PC-9 (cell line): ENCODE measurements around the gene FKBP7. TPM values are rescaled to one million over a fixed set of nuclear protein-coding genes. Genes with fewer than 3 reads are reported as not detected.

Experiments
- BruUV-seq: library from RNA; stranded (reverse); fragments of 400-500 nt; replicated peaks from 2 replicates; lab custom pipeline; 2021; lab: Mats Ljungman, UMichigan
- CTCF ChIA-PET: fragments of 300-600 bp; sonication (Branson Sonifier 250); formaldehyde crosslinking; loops from one replicate; lab custom pipeline; 2022; ENCODE audit warnings: antibody characterized with exemption; lab: Charles Lee
- POLR2A ChIA-PET: fragments of 300-600 bp; sonication (Branson Sonifier 250); formaldehyde crosslinking; loops from one replicate; lab custom pipeline; 2022; ENCODE audit warnings: antibody characterized with exemption; ENCODE audit not compliant: unreplicated experiment; lab: Charles Lee
- DNase-seq, 2 experiments: peaks; one replicate each; pipeline versions ENCODE4 v3.0.0 to v3.0.0-alpha.2; 2015 to 2022; ENCODE audit warnings: mixed read lengths in 1 of 2
- H2AFZ ChIP-seq: fragments of 200-600 bp; sonication (generic); 2 replicates; pipeline ENCODE4 v1.8.1; 2017; ENCODE audit warnings: antibody characterized with exemption
- H3F3A ChIP-seq: fragments of 200-600 bp; sonication (generic); 2 replicates; pipeline ENCODE4 v1.8.1; 2017; ENCODE audit warnings: antibody characterized with exemption, mild to moderate bottlenecking, low read depth; ENCODE audit not compliant: insufficient read depth
- H3K27ac ChIP-seq: fragments of 200-600 bp; sonication (generic); 2 replicates; pipeline ENCODE4 v1.6.1; 2016; ENCODE audit warnings: mixed run types
- H3K27me3 ChIP-seq: fragments of 200-600 bp; sonication (generic); 2 replicates; pipeline ENCODE4 v1.6.1; 2016; ENCODE audit warnings: low read depth, mixed run types; ENCODE audit not compliant: insufficient read depth
- H3K36me3 ChIP-seq: fragments of 200-600 bp; sonication (generic); 2 replicates; pipeline ENCODE4 v1.6.1; 2016; ENCODE audit warnings: low read depth, mixed run types
- H3K4me1 ChIP-seq: fragments of 200-600 bp; sonication (generic); replicated peaks from 2 replicates; pipeline ENCODE4 v1.6.1; 2016; ENCODE audit warnings: mixed run types; ENCODE audit not compliant: insufficient read depth
- H3K4me2 ChIP-seq: fragments of 200-600 bp; sonication (generic); 2 replicates; pipeline ENCODE4 v1.6.1; 2017; ENCODE audit warnings: mixed run types
- H3K4me3 ChIP-seq: fragments of 200-600 bp; sonication (generic); 2 replicates; pipeline ENCODE4 v1.6.1; 2016; ENCODE audit warnings: mixed run types
- H3K79me2 ChIP-seq: fragments of 200-600 bp; sonication (generic); 2 replicates; pipeline ENCODE4 v1.6.1; 2017; ENCODE audit warnings: low read depth, mixed run types
- H3K9me2 ChIP-seq: fragments of 200-600 bp; sonication (generic); 2 replicates; pipeline ENCODE4 v1.8.1; 2017; ENCODE audit warnings: mild to moderate bottlenecking; ENCODE audit not compliant: insufficient read depth
- H3K9me3 ChIP-seq: fragments of 200-600 bp; sonication (generic); 2 replicates; pipeline ENCODE4 v1.8.1; 2016; ENCODE audit warnings: low read depth; ENCODE audit not compliant: insufficient read depth
- H4K20me1 ChIP-seq: fragments of 200-600 bp; sonication (generic); 2 replicates; pipeline ENCODE4 v1.8.1; 2017; ENCODE audit not compliant: insufficient read depth
- CTCF ChIP-seq: fragments of 200-600 bp; sonication (generic); conservative IDR thresholded peaks from 2 replicates; pipeline ENCODE4 v1.6.1; 2017; ENCODE audit warnings: mixed run types, antibody characterized with exemption, mild to moderate bottlenecking, moderate library complexity
- EZH2 ChIP-seq: fragments of 200-600 bp; sonication (generic); IDR thresholded peaks from 2 replicates; pipeline ENCODE4 v1.8.0; 2017; ENCODE audit warnings: antibody characterized with exemption, low read depth
- intact Hi-C: fragments of 100-400 bp; cut with micrococcal nuclease; formaldehyde crosslinking; loops from one replicate; pipeline ENCODE4 v1.10.0; 2022; ENCODE audit not compliant: unreplicated experiment
- total RNA-seq: library from RNA; stranded (reverse); gene quantifications from 2 replicates; pipeline ENCODE4 v1.2.3, GENCODE V29; 2021

The FKBP7 gene
- total RNA-seq, 1 experiment from 2014 or later, result 6.1 TPM

- Histone ChIP-seq H3K9me3 (no peaks in the 10 kb centered on the region), H3K4me3 (peak within 1 kb of the TSS; percentile 78), H3K27ac (peak within 1 kb of the TSS; percentile 93), H3K79me2 (peaks cover 37% of the 10 kb centered on the region), H4K20me1 (peaks cover 19% of the 10 kb centered on the region), H3F3A (peaks cover 27% of the 10 kb centered on the region), H3K4me2 (peak within 1 kb of the TSS; percentile 91), H3K9me2 (no peaks in the 10 kb centered on the region), H3K27me3 (no peaks in the 10 kb centered on the region), H3K4me1 (peaks cover 22% of the 10 kb centered on the region), H3K36me3 (peaks cover 30% of the 10 kb centered on the region), H2AFZ (peak within 1 kb of the TSS; percentile 88)
- TF ChIP-seq CTCF (no peak), EZH2 (no peak)
- DNase-seq, result peak; percentile 96 to 100
- POLR2A ChIA-PET, result interaction anchor here (0.6 to 1.5 kb wide), 15 partner anchors 21 to 1186 kb away, joined by 3 to 16 read pairs (median 4); partner anchors contain the start of gene PLEKHA3
- BruUV-seq, result no TSS peak
- intact Hi-C loops, result loop anchor here (1.0 kb wide), 2 partner anchors 27 to 72 kb away; partner anchors contain the start of gene FKBP7
- CTCF ChIA-PET, result interaction anchor here (0.5 to 0.6 kb wide), 4 partner anchors 35 to 1474 kb away, joined by 3 to 6 read pairs (median 4); no protein-coding TSS in a partner anchor
These were observed 27.4 kb downstream of the FKBP7 start, which contains the start of the genes PJVK and PRKRA for GRCh38 chr2:178450774-178451525. Gene PJVK (plus strand): TSS chr2:178451378. CDS start chr2:178453410, 2,032 bp downstream. Gene PRKRA (minus strand): TSS chr2:178451175. CDS start chr2:178451030, 145 bp downstream.

- intact Hi-C loops, result loop anchor here (1.0 kb wide), 1 partner anchor 73 kb away; no protein-coding TSS in a partner anchor
- Histone ChIP-seq H2AFZ (peak overlapping the region; percentile 83), H3K9me2 (no peaks in the 10 kb centered on the region), H3K27me3 (no peaks in the 10 kb centered on the region), H3F3A (peaks cover 27% of the 10 kb centered on the region), H4K20me1 (peaks cover 19% of the 10 kb centered on the region), H3K9me3 (no peaks in the 10 kb centered on the region), H3K4me1 (peaks cover 22% of the 10 kb centered on the region), H3K36me3 (peaks cover 35% of the 10 kb centered on the region), H3K4me3 (peak overlapping the region; percentile 78), H3K4me2 (peak overlapping the region; percentile 91), H3K79me2 (peaks cover 37% of the 10 kb centered on the region), H3K27ac (peak overlapping the region; percentile 93)
- CTCF ChIA-PET, result no interaction called here
- no TSS peak for BruUV-seq
- peak in 1 of 2 experiments; percentile 79 for DNase-seq
- TF ChIP-seq EZH2 (no peak), CTCF (no peak)
- POLR2A ChIA-PET, result interaction anchor here (0.6 to 1.5 kb wide), 10 partner anchors 21 to 573 kb away, joined by 3 to 10 read pairs (median 4); partner anchors contain the start of gene PLEKHA3
These were observed 28.0 kb downstream of the FKBP7 start for GRCh38 chr2:178450524-178450773.

- BruUV-seq, result TSS peak; percentile 56
- peaks cover 27% of the 10 kb centered on the region for H3F3A ChIP-seq
- H3K4me1 ChIP-seq, result peaks cover 22% of the 10 kb centered on the region
- ChIA-PET CTCF (interaction anchor here (0.6 kb wide), 2 partner anchors 25 to 154 kb away, joined by 3 to 5 read pairs; no protein-coding TSS in a partner anchor), POLR2A (interaction anchor here (0.6 kb wide), 2 partner anchors 36 to 667 kb away, joined by 3 to 5 read pairs; no protein-coding TSS in a partner anchor)
- H3K79me2 ChIP-seq, result peaks cover 37% of the 10 kb centered on the region
- no peaks in the 10 kb centered on the region for H3K27me3 ChIP-seq
- peak overlapping the region; percentile 83 for H2AFZ ChIP-seq
- H3K9me3 ChIP-seq, result no peaks in the 10 kb centered on the region
- peaks cover 19% of the 10 kb centered on the region for H4K20me1 ChIP-seq
- peak in 1 of 2 experiments; percentile 54 for DNase-seq
- no peaks in the 10 kb centered on the region for H3K9me2 ChIP-seq
- peak overlapping the region; percentile 91 for H3K4me2 ChIP-seq
- H3K4me3 ChIP-seq, result peak overlapping the region; percentile 78
- intact Hi-C loops, result loop anchor here (1.0 kb wide), 1 partner anchor 73 kb away; no protein-coding TSS in a partner anchor
- H3K36me3 ChIP-seq, result peaks cover 40% of the 10 kb centered on the region
- TF ChIP-seq EZH2 (no peak), CTCF (no peak)
- H3K27ac ChIP-seq, result peak overlapping the region; percentile 93
These were observed 28.5 kb downstream of the FKBP7 start for GRCh38 chr2:178449700-178450523.
